NOMO-1 (cell line): Measurements from ENCODE around the gene TF.

ENCODE experiments used
- DNase-seq, 2 experiments: peaks; one replicate each; lab custom pipeline; 2025; ENCODE audit not compliant: unreplicated experiment in 2 of 2; lab: John Stamatoyannopoulos, UW

TF gene

DNA sequence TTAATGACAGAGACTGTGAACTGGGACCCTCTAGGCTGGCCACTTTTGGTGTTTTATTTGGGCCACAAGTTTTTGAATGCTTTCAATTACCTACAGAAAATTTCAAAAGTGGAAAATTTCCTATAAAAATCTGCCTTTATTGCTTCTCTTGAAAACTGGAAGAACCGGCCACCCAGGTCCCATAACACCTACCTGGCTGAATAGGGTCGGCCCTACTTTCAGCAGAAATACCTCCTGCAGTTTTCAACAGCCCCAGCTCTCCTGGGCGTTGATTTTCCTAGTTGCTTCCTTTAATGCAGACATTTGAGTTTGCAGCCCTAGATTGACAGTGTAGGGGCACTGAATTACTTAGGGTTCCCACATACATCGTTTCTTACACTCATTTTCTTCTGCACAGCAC is 58.7 kb downstream of the TF start:
- no peak for DNase-seq

DNA sequence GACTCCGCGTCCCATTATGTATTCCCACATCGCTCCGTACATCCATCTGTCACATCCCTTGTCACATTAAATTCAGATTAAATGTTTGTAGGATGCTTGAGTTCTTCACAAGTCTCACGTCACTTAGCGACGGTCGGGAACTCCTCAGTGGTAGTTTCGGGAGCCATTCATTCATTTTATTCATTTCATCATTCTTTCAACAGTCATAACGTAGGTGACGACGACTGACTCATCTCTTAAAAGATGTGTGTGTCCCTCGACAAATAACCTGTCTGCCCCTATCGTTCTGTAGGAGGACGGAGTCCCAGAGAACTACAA is 59.1 kb downstream of the TF start:
- no peak for DNase-seq

DNA sequence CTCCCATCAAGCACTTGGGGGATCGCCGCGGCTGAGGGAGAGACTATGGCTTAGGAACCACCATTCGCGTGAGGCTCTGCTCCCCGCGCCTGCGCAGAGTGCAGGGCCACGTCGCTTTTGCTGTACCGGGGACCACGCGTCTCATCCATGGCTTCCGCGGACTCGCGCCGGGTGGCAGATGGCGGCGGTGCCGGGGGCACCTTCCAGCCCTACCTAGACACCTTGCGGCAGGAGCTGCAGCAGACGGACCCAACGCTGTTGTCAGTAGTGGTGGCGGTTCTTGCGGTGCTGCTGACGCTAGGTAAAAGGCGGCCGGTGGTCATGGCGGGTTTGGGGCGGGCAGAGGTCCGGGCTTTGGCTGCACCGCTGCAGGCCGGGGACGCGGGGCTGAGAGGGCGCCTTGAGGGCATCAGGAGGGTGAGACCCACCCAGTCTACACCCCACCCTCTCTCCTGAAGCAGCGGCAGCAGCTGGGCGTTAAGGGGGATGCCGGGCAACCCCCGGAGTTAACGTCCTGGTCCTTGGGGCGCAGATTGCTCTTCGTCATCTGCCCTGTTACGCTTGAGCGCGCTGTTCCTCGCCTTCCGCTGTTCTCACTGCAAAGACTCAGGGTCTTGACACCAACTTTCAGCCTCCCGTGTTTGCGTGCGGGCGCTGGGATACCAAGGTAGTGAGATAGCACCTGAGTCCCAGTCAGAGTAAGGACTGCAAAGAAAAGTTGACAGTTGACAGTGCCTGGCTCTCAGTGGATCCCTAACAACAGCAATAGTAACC is 59.7 kb downstream of the TF start, which contains the start of gene SRPRB:
Gene SRPRB, plus strand, starts transcription at position 114 of the 774 bp plus-strand sequence. Its CDS starts 34 bp downstream, at position 148.
- peak; percentile 96 to 97 for DNase-seq

DNA sequence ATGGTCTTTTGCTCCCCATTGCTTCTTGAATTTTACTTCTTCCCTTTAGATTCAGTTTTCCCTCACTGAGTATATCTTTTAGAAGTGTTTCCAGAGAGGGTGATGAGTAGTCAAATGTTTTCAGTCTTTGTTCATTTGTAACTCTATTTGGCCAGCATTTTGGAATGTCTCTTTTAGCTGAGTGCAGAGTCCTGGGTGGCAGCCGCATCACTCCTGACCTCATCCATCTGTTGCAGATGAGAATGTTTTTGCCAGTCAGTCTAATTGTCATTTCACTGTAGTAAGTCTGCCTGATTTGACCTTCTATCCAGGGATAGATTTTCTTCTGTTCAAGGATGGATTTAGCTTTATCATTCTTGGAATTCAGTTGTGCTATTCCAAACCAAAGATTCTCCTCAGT is 66.7 kb downstream of the TF start:
- DNase-seq = no peak

DNA sequence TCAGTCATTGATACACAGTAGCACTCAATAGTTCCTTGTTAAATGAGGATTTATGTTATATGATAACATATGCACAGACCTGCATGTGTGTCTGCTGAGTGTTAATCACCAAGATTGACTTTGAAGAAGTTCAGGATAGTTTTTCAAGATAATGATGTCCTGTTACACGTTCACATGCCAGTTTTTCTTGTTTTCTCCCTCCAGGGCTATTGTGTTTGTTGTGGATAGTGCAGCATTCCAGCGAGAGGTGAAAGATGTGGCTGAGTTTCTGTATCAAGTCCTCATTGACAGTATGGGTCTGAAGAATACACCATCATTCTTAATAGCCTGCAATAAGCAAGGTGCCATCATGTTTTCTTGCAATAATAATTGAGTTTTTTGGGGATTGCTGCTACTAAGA is 69.2 kb downstream of the TF start:
- no peak for DNase-seq

DNA sequence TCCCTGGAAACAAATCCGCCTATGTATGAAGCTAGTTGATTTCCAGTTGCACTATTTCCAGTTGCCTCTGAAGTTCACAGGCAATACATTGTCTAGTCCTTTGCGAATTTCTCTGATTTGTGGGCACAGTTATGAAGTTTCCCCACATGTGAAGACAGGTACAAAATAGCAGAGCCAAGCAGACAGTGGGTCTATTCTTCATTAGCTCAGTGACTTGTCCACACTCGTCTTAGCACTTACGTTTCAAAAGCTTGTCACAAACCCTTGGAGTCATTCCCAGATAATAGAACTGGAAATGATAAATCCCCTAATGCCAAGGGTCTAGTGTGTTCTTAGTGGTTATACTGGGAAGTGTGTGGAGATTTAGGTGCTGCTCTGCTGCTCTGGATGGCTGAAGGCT is 73.9 kb downstream of the TF start:
- no peak for DNase-seq

DNA sequence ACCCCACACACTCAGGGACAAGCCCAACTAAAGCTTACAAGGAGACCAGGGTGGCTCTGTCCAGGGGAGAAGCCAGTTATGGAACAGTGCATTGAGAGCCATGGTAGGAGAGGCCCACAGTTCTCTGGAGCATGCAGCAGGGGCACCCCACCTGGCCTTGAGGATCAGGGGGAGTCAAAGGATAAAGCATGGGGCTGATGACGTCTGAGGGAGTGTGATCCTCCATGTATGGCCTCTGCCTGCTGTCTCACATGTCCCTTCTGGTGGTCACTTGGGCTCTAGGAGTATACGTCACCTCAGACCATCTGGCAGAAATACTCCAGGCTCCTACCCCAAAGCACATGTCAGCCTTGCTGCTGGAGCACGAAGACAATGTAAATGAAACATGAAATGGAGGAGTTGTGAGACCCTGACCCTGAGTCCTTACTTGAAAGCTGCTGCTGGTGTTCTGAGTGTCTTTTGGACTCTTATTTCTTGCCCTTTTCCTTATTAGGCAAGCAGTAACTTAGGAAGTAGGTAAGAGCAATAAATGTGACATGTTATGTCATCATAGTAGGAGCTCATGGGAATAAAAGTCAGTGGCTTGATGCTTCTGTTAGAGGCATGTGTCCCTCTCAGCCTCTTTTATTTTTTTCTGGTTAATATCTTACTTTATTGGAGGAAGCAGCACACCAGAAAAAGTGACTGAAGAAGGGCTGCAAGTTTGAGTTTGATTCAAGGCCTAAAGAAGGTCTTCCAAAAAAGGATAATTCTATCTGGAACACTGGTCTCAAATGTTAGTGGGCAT is 74.9 kb downstream of the TF start:
- no peak for DNase-seq

DNA sequence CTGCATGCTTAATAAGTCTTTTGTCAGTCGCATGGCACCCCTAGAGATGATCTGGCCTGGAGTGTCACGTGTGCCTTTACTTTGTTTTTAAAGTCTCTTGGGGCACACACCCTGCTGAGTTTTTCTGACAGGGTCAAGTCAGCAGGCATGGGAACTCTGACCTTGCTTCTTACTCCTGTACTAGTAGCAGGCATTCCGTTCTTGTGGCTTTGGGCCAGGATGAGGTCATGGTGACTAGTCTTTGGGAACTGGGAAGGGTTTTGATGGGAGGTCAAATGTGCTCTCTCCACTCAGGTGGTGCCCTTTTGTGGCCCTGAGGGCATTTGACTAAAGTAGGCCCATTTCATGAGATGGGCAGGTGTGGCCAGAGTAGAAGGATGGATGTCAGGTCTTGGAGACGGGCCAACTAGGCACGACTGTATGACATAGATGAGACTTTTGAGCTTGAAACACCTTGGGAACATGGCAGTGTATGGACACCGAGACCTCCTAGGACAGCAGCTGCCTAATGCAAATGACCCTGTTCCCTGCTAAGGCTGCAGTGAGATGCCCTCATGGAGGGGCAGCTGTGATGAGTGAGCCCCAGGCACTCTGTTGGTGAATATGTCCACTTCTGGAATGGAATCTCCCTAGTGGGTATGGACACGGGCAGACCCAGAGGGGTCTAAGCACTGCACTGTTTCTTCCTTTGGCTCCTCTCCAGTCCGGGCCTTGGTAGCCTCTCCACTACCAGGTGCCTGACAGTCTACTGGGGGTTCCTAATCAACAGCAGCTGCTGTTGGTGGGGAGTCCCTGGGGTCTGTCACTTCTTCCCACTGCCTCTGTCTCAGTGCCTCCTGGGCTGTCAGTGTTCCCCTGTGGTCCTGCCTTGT is 75.8 kb downstream of the TF start:
- no peak for DNase-seq

DNA sequence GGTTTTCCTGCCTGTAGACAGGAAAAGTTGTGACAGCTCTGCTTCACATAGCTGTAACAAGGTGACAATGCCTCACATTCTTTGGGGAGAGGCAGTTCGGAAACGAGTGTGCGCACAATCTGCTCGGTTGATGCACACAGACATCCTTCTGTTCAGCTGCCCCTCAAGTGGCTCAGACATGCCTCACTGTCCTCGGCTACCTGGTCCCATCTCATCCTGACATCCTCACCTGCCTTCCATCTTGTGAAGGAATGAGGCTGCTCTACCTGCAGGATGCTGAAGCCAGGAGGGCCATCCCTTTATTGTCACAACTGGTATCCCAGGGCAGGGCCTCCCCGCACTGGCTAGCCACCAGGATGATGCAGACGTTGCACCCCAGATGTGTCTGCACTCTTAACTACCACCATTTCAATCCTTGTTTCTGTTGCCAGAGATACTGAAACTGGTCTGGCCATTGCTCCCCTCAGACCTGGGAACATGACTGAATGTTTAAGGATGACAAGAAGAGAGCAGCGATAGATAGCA is 78.8 kb downstream of the TF start:
- no peak for DNase-seq

DNA sequence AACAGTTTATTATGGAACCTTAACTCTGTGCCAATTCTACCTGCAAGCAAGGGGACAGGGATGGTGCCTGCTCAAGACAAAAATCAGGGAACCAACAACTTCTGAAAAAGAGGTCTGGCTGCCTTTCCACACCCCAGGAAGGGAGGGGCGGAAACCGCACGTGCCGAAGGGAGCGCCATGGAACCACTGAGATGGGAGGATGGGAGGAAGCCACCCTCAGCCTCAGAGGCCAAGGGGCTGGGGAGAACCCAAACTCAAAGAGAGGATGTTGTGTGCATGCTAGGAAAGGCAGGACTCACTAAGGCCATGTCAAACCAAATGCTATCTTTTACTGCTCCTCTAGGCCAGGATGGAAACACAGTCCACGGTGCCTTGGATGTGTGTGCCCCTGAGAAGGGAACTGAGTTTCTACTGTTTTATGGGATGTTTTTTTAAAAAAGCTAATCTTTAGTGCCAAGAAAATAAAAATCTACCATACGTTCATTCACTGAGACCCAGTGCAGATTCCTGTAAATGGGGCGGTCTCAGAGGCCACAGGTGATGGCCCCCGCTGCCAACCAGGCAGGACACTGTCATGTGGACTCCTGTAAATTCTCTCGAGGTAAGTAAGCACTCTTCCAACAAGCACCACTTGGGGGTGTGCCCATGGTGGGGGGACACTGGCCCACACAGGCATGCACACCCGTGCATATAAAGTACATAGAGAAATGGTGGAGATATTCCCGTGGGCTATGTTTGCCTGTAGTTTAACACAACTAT is 80.0 kb downstream of the TF start:
- DNase-seq = no peak

DNA sequence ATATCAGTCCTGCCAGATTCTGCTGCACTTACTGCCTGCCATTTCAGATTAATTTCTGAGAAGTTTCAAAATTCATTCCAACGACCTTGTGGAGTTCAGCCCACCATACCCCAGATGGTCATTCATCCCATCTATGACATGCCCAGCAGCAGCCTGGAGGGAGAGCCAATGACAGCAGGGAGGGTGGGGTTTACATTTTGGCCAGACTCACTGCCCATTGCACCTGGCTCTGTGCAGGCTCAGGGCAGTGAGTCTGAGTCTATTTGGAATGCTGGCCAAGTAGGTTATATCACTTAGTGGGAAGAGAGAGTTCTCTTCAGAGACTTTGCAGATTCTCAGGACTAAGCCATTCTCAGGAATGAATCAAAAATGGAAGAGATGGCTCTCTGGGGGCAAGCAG is 80.9 kb downstream of the TF start:
- no peak for DNase-seq

DNA sequence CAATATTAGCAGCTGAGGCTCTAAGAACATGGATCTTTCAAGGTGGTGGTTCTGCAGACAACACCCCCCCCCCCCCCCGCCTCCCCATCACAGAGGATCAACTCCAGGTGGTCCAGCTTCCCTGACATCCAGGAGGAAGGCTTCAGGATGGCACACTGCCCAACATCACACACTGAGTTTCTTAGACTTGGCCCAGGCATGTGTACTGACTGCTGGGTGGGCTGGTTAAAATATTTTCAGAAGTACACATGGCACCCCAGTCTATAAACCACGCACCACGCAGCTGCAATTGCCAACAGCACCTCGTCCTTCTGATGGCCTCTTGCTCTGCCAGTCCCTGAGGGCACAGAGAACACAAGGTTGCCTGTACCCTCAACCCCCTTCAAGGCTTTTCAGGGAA is 81.5 kb downstream of the TF start:
- no peak for DNase-seq

DNA sequence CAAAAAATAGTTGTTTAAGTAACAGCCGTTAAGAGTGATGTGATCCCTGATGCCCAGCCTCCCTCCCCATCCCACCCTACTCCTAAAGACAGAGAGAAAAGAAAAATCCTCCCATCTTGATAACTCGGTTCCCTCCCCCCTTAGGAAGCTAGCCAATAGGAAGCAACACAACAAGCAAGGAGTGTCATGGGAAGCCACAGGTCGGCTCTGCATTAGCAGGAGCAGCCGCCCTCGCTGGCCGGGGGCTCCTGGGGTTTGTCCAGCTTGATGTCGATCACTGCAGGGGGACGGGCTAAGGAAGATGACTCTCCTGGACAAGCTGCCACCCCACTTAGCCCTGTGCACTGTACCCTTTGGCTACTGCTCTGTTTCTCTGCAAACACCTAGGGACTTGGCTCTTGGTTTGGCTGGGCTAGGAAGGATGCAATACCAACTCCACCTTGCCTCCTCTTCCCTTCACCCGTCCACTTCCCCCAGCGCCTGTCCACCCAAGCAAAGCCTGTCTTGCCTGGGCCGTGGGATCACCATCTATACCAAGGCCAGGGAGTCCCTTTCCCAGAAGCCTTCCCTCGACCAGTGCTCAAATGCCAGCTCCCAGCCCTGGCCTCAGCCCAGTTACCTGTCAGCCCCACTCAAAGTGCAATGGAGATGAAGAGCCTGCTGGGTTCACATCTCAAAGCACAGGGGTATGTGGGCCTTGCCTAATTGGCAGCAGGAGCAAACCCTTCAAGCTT is 82.5 kb downstream of the TF start:
- no peak for DNase-seq

DNA sequence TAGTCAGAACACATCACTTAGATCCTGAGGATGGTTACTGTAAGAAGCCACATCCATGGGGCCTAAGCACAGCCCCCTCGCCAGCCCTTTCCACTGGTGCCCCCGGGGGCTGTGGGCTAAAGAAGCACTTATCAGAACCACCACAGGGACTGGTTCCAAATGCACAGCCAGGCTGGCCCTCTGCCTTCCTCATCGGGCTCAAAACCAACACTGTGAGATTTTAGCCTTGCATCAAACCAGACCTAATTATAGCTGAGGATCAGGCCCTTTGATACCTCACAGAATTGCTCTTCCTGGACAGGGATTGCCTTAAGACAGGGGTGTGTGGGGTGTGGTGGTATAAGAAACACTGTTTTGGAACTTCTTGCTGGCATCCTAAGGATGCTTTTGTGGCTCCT is 83.1 kb downstream of the TF start:
- DNase-seq = no peak

DNA sequence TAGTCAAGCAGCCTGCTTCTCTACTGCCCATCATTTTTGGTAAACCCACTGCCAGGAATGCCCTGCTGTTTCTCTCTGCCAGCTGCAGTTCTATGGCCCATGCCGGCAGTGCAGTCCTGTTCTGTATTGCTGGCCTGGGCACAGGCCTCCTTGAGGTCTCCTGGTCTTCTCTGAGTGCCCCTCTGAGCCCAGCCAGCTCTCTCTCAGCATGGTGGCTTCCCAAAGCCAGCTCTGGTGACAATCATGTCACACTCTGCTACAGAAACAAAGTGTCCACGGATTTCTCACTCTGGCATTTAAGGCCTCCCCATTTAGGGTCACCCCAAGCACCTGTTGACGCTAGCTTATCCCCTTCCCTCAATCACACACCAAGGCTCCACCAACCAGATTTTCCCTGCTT is 83.9 kb downstream of the TF start:
- DNase-seq = no peak

DNA sequence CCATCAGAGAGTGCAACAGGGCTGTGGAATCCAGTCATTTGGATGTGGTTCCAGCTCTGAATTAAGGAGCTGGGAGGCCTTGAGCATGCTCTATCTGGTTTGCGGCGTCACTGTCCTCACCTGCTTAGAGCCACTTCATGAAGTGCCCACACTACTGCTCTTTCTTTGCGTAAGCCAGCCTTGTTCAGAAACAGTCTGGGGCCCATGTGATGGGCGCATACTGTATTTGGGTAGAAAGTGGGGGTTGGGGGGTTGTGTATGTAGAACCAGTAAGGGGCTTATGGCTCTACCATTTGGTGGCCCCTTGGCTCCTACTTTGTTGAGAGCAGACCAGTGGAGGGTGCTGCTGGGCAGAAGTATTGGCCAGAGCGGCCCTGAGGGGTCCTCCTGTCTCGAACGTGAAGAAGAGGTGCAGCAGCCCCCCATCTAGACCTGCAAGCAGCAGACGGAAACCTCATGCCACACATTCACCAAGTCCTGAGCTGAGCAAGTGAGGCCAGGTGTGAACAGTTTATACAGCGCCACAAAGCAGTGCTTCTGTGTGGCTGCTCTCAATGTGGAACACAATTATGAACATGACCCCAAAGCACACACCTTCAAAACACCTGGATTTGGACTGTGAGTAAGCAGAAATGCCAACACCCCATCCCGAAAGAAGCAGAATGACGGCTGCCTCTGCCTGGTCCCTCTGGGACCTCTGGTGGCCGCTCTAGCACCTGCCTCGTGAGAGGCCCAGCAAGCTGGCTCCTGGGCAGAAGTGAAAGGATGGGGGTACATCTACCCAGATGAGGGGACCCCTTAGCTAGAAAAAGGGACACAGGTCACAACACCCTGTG is 86.0 kb downstream of the TF start:
- DNase-seq = no peak

DNA sequence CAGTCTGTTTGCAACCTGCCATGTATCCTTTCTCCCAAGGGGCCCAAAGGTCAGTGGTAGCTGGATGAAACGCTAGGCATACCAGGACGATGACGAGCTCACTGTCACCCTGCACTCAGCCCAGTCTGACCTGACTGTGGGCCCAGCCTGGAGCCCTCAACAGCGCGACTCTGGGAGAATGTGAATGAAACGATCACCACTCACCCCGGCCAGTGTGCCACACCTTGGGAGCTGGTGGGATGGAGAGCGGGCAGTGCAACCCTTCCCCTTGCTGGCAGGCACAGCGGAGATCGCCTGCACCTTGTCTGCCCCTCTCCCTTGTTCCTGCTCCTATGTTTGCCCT is 86.6 kb downstream of the TF start:
- no peak for DNase-seq

DNA sequence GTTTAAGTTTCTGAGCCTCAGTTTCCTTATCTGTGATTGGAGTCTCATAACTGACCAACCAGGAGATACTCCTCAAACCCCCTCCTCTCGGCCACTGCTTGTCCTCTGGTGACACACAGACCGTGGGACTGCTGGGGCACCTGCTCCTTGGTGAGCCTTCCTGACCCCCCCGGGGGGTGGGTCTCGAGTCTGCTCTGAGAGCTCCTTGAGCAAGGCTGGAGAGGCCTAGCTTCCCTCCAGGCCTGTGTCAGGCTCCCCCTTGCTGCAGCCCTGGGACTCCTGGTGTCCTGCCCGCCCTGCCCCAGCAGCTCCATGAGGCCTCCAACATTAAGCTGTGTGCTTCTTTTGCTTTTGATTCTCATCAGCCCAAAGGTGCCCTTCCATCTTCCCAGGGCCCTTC is 87.1 kb downstream of the TF start:
- no peak for DNase-seq
